Measurements from ENCODE around the gene DCST2. TPM values are rescaled to one million over a fixed set of nuclear protein-coding genes. Genes with fewer than 3 reads are reported as not detected.

DCST2 gene
- total RNA-seq, 4 donors from 2014 or later: 0.90 to 4.2 (median 1.7) TPM

DNA sequence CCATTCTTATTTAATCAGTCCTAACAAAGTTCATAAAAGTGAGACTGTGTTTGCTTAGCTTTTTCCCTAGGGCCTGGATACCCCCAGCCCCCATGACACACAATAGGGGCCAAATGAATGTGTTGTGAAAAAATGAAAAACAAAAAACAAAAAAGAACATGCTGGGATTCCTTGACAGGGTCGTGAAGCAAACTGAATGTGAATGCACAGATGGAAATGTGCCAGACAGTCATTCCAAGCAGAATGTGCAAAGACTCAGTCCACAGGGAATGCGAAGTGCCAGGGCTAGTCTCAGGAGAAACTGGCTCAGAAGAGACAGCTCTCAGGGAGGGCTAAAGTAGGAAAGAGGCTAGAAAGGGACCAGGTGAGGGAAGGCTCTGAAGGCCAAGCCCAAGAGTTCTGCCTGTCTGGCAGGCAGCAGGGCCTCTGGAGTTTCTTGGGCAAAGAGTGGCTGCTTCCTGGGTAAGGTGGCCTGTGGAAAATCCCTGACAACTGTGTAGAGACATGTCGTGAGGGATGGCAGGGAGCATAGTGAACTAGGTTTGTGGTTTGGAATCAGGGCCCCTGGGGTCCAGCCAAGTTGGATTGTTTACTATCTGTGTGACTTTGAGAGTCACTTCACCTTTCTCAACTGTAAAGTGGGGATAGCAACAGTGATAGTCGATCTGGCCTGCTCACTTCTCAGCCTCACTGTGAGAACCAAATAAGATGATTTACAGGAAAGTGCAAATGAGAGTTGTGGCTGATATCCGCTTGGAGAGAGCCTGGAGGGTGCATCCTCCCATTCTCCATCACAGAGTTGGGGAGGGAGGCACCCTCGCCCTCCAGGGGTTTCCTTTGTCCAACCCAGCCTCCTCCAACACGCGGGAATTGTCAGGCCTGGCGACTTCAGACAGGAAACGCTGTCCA lies 16.3 kb upstream of the DCST2 start:
- H3K36me3 ChIP-seq: peaks cover 0 to 14% (median 0%) of the 10 kb centered on the region in 3 donors

DNA sequence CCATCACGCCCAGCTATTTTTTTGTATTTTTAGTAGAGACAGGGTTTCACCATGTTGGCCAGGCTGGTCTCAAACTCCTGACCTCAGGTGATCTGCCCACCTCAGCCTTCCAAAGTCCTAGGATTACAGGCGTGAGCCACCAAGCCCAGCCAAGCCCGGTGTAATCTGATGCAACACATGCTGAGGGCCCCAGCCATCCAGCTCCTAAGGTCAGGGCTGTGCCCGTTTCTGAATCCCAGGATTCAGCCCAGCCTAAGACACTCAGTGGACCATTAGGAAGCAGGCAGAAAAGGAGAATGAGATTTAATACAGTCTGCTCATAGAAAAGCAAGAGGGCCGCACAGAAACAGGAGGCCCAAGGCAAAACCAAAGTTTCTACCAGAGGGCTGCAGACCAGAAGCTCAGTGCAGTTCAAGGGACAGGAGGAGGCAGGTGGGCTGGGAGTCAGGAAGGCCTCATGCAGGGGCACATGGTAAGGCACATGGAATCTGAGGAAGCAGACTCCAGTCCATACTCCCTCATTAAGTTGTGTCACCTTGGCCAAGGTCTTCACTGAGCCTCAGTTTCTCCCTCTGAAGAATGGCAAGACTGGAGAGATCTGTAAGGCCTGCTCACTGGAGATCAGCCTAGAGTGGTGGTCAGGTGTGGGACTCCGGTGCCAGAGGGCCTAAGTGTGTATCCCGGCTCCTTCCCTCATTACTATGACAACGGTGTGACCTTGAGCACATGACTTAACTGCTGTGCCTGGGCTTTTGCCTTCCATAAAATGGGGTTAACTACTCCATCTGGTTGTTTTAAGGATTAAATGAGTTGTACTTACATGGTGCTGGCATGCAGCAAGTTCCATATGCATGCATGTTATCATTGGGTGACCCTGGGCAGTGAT lies 15.1 kb upstream of the DCST2 start:
- H3K27me3 ChIP-seq: no peaks in the 10 kb centered on the region
- WGBS, 2 donors: 82 to 85% methylated on average over 8 of the region's 8 CpGs
- DNase-seq (ENCODE audit: low spot score in 2 of 2): no peak
- no peak overlapping the region for H3K4me3 ChIP-seq
- no peak for TF ChIP-seq POLR2A (IDR thresholded peaks at IDR 0.05)
- no peak for TF ChIP-seq EP300 (IDR thresholded peaks at IDR 0.05)
- TF ChIP-seq, protein P1, sequence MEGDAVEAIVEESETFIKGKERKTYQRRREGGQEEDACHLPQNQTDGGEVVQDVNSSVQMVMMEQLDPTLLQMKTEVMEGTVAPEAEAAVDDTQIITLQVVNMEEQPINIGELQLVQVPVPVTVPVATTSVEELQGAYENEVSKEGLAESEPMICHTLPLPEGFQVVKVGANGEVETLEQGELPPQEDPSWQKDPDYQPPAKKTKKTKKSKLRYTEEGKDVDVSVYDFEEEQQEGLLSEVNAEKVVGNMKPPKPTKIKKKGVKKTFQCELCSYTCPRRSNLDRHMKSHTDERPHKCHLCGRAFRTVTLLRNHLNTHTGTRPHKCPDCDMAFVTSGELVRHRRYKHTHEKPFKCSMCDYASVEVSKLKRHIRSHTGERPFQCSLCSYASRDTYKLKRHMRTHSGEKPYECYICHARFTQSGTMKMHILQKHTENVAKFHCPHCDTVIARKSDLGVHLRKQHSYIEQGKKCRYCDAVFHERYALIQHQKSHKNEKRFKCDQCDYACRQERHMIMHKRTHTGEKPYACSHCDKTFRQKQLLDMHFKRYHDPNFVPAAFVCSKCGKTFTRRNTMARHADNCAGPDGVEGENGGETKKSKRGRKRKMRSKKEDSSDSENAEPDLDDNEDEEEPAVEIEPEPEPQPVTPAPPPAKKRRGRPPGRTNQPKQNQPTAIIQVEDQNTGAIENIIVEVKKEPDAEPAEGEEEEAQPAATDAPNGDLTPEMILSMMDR (IDR thresholded peaks at IDR 0.05): no peak
- H3K4me1 ChIP-seq: peaks cover 0 to 43% (median 20%) of the 10 kb centered on the region in 4 donors
- H3K27ac ChIP-seq: no peak overlapping the region
- H3K9me3 ChIP-seq: no peaks in the 10 kb centered on the region
- H3K36me3 ChIP-seq: peaks cover 0 to 2% (median 0%) of the 10 kb centered on the region in 3 donors

More for the DNA sequence above, 16.3 kb upstream of the DCST2 start:
- no peaks in the 10 kb centered on the region for H3K27me3 ChIP-seq
- no peak for DNase-seq (ENCODE audit: low spot score in 2 of 2)
- H3K27ac ChIP-seq: peak overlapping the region; percentile 71 to 94 (median 88)
- WGBS, 2 donors: 13 to 20% methylated on average over 10 of the region's 10 CpGs
- TF ChIP-seq, protein P1 (IDR thresholded peaks at IDR 0.05): no peak
- TF ChIP-seq POLR2A (IDR thresholded peaks at IDR 0.05): no peak
- TF ChIP-seq EP300 (IDR thresholded peaks at IDR 0.05): no peak
- peaks cover 0 to 37% (median 20%) of the 10 kb centered on the region in 4 donors for H3K4me1 ChIP-seq
- H3K4me3 ChIP-seq: peak overlapping the region; percentile 70 to 88 (median 80)
- no peaks in the 10 kb centered on the region for H3K9me3 ChIP-seq

DNA sequence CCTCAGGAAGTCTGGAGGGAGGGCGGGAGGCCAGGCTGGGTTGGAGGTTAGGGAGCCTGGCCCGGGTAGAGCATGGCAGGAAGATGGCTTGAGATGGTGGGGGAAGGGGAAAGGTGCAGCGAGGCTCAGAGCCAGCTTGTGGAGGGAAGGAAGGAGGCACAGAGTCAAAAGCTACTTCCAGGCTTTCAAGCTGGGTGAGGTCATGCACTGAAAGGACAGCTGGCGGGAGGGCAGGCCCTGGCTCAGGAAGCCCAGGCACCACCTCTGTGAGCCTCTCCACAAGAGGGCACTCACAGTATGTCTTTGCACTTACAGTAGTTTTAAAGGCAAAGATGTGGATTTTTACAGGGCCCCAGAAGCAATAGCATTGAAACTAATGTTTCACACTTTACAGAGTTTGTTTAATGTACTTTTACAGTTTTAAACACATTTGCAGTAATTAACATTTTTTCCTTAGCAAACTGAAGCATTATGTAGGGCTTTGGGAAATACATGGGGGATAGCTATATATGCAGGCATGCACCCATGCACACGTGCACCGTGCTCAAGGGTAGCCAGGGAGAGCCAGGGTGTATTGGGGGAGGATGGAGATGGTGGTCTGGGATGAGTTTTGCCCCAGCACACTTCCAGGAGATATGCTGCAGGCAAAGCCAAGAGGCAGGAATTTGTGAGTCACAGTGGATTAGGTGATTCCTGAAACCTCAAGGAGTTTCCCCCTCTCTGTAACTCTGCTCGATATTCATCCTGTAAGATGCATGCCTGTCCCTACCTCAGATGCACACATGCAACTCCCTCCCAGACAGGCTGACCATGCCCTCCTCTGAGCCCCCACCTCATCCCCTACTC lies 11.5 kb upstream of the DCST2 start:
- TF ChIP-seq POLR2A (IDR thresholded peaks at IDR 0.05) (no peak), EP300 (IDR thresholded peaks at IDR 0.05) (no peak)
- TF ChIP-seq, protein P1 (IDR thresholded peaks at IDR 0.05): peak; percentile 56 to 78 (median 67)
- no peak overlapping the region for H3K4me3 ChIP-seq
- H3K27ac ChIP-seq: peak overlapping the region in 2 of 4 donors; percentile 16 to 56
- H3K27me3 ChIP-seq: no peaks in the 10 kb centered on the region
- peak; percentile 63 to 79 for DNase-seq (ENCODE audit: low spot score in 2 of 2)
- H3K9me3 ChIP-seq: no peaks in the 10 kb centered on the region
- WGBS, 2 donors: 52 to 55% methylated on average over 7 of the region's 7 CpGs
- peaks cover 0 to 23% (median 7%) of the 10 kb centered on the region in 4 donors for H3K4me1 ChIP-seq
- H3K36me3 ChIP-seq: no peaks in the 10 kb centered on the region

DNA sequence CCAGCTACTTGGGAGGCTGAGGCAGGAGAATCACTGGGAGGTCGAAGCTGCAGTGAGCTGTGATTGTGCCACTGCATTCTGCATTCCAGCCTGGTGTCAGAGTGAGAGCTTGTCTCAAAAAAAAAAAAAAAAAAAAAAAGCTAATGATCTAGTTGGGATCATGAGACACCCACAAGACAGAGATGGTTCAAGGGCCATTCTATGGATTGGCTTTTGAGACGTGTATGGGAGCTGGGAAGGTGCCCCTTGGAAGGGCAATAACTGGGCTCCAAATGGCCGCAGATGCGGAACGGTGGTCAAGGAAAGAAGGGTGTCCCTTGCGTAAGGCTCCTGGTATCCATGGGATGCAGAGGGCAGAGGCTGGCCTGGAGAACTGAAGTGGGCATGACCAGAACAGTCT lies 10.8 kb upstream of the DCST2 start:
- peak overlapping the region in 2 of 4 donors; percentile 16 to 56 for H3K27ac ChIP-seq
- H3K9me3 ChIP-seq: no peaks in the 10 kb centered on the region
- H3K36me3 ChIP-seq: no peaks in the 10 kb centered on the region
- H3K4me1 ChIP-seq: peaks cover 0 to 16% (median under 1%) of the 10 kb centered on the region in 4 donors
- no peak for DNase-seq (ENCODE audit: low spot score in 2 of 2)
- no peak overlapping the region for H3K4me3 ChIP-seq
- 81 to 91% methylated on average over 6 of the region's 6 CpGs for WGBS, 2 donors
- no peaks in the 10 kb centered on the region for H3K27me3 ChIP-seq
- TF ChIP-seq, protein P1 (IDR thresholded peaks at IDR 0.05): no peak
- no peak for TF ChIP-seq EP300 (IDR thresholded peaks at IDR 0.05)
- TF ChIP-seq POLR2A (IDR thresholded peaks at IDR 0.05): no peak
